ENCODE measurements around the gene TEX36.
"Not testable (repeated sequence)": the region's sequence is repeated elsewhere in the genome, so short reads cannot be mapped to it uniquely, and the experiment has no call there.

Gene TEX36

GRCh38 chr10:125709553-125710474 lies 26.9 kb upstream of the TEX36 start:
- FAIRE-seq, result no peak
- no peak for TF ChIP-seq TAF1 (IDR thresholded peaks at IDR 0.05; ENCODE audit: low read depth, low read length)
- no peak for TF ChIP-seq POLR2AphosphoS5 (IDR thresholded peaks at IDR 0.05; ENCODE audit: low read depth, low read length)
- TF ChIP-seq POU2F2 (IDR thresholded peaks at IDR 0.05; ENCODE audit: low read depth, low read length), result no peak
- TF ChIP-seq PAX5 (IDR thresholded peaks at IDR 0.05; ENCODE audit: insufficient read depth, low read length, severe bottlenecking), result no peak
- TF ChIP-seq POLR2A (IDR thresholded peaks at IDR 0.05; ENCODE audit: low read depth, low read length), result no peak
- no peak for TF ChIP-seq SPI1 (IDR thresholded peaks at IDR 0.05; ENCODE audit: low read depth, low read length)
- no peak for DNase-seq (ENCODE audit: insufficient read length, low spot score)

- TF ChIP-seq POU2F2 (IDR thresholded peaks at IDR 0.05; ENCODE audit: low read depth, low read length), result no peak
- TF ChIP-seq SPI1 (IDR thresholded peaks at IDR 0.05; ENCODE audit: low read depth, low read length), result no peak
- TF ChIP-seq POLR2AphosphoS5 (IDR thresholded peaks at IDR 0.05; ENCODE audit: low read depth, low read length), result no peak
- no peak for TF ChIP-seq TAF1 (IDR thresholded peaks at IDR 0.05; ENCODE audit: low read depth, low read length)
- no peak for TF ChIP-seq POLR2A (IDR thresholded peaks at IDR 0.05; ENCODE audit: low read depth, low read length)
- TF ChIP-seq PAX5 (IDR thresholded peaks at IDR 0.05; ENCODE audit: insufficient read depth, low read length, severe bottlenecking), result no peak
- no peak for DNase-seq (ENCODE audit: insufficient read length, low spot score)
- no peak for FAIRE-seq
These were observed 26.1 kb upstream of the TEX36 start for GRCh38 chr10:125708971-125709503.

GRCh38 chr10:125707541-125708468 lies 24.8 kb upstream of the TEX36 start:
- FAIRE-seq, result no peak
- no peak for DNase-seq (ENCODE audit: insufficient read length, low spot score)
- TF ChIP-seq POU2F2 (IDR thresholded peaks at IDR 0.05; ENCODE audit: low read depth, low read length) (no peak), PAX5 (IDR thresholded peaks at IDR 0.05; ENCODE audit: insufficient read depth, low read length, severe bottlenecking) (no peak), POLR2AphosphoS5 (IDR thresholded peaks at IDR 0.05; ENCODE audit: low read depth, low read length) (no peak), SPI1 (IDR thresholded peaks at IDR 0.05; ENCODE audit: low read depth, low read length) (no peak), TAF1 (IDR thresholded peaks at IDR 0.05; ENCODE audit: low read depth, low read length) (no peak), POLR2A (IDR thresholded peaks at IDR 0.05; ENCODE audit: low read depth, low read length) (no peak)

- TF ChIP-seq POLR2A (IDR thresholded peaks at IDR 0.05; ENCODE audit: low read depth, low read length) (no peak), POLR2AphosphoS5 (IDR thresholded peaks at IDR 0.05; ENCODE audit: low read depth, low read length) (no peak), SPI1 (IDR thresholded peaks at IDR 0.05; ENCODE audit: low read depth, low read length) (no peak), TAF1 (IDR thresholded peaks at IDR 0.05; ENCODE audit: low read depth, low read length) (no peak), PAX5 (IDR thresholded peaks at IDR 0.05; ENCODE audit: insufficient read depth, low read length, severe bottlenecking) (no peak), POU2F2 (IDR thresholded peaks at IDR 0.05; ENCODE audit: low read depth, low read length) (no peak)
- FAIRE-seq, result no peak
These were observed 17.5 kb upstream of the TEX36 start for GRCh38 chr10:125700355-125700911.

GRCh38 chr10:125699562-125700143 lies 16.7 kb upstream of the TEX36 start:
- DNase-seq (ENCODE audit: insufficient read length, low spot score) (no peak), FAIRE-seq (no peak)
- TF ChIP-seq PAX5 (IDR thresholded peaks at IDR 0.05; ENCODE audit: insufficient read depth, low read length, severe bottlenecking) (no peak), SPI1 (IDR thresholded peaks at IDR 0.05; ENCODE audit: low read depth, low read length) (peak; percentile 22; the same call in 1 of the 2 replicates)

More at GRCh38 chr10:125700355-125700911, 17.5 kb upstream of the TEX36 start:
- no peak for DNase-seq (ENCODE audit: insufficient read length, low spot score)

GRCh38 chr10:125698481-125698998 lies 15.6 kb upstream of the TEX36 start:
- no peak for DNase-seq (ENCODE audit: insufficient read length, low spot score)
- FAIRE-seq, result no peak
- TF ChIP-seq POLR2AphosphoS5 (IDR thresholded peaks at IDR 0.05; ENCODE audit: low read depth, low read length) (no peak), SPI1 (IDR thresholded peaks at IDR 0.05; ENCODE audit: low read depth, low read length) (no peak), POU2F2 (IDR thresholded peaks at IDR 0.05; ENCODE audit: low read depth, low read length) (no peak), PAX5 (IDR thresholded peaks at IDR 0.05; ENCODE audit: insufficient read depth, low read length, severe bottlenecking) (no peak), TAF1 (IDR thresholded peaks at IDR 0.05; ENCODE audit: low read depth, low read length) (no peak), POLR2A (IDR thresholded peaks at IDR 0.05; ENCODE audit: low read depth, low read length) (no peak)

GRCh38 chr10:125696884-125697283 lies 13.9 kb upstream of the TEX36 start:
- FAIRE-seq; DNase-seq (ENCODE audit: insufficient read length, low spot score): not testable (repeated sequence)

GRCh38 chr10:125694883-125695282 lies 11.9 kb upstream of the TEX36 start:
- no peak for FAIRE-seq
- no peak for DNase-seq (ENCODE audit: insufficient read length, low spot score)

More at GRCh38 chr10:125694883-125695282, 11.9 kb upstream of the TEX36 start:
- no peak for TF ChIP-seq SPI1 (IDR thresholded peaks at IDR 0.05; ENCODE audit: low read depth, low read length)
- no peak for TF ChIP-seq TAF1 (IDR thresholded peaks at IDR 0.05; ENCODE audit: low read depth, low read length)
- TF ChIP-seq POLR2A (IDR thresholded peaks at IDR 0.05; ENCODE audit: low read depth, low read length), result no peak
- TF ChIP-seq POLR2AphosphoS5 (IDR thresholded peaks at IDR 0.05; ENCODE audit: low read depth, low read length), result no peak
- TF ChIP-seq POU2F2 (IDR thresholded peaks at IDR 0.05; ENCODE audit: low read depth, low read length), result no peak
- no peak for TF ChIP-seq PAX5 (IDR thresholded peaks at IDR 0.05; ENCODE audit: insufficient read depth, low read length, severe bottlenecking)

Data from GM12891 (cell line).